Nephron (organoid): ENCODE data around the gene NHLH2.

Experiments
- H3K27ac Mint-ChIP-seq, 3 experiments: 2 replicates each; pipeline ENCODE4 v1.8.0; 2020; ENCODE audit warnings: mixed read lengths in 3 of 3, mild to moderate bottlenecking in 2 of 3, moderate library complexity in 1 of 3
- H3K27me3 Mint-ChIP-seq: 2 replicates; pipeline ENCODE4 v1.8.0; 2021; ENCODE audit warnings: low read depth, mild to moderate bottlenecking, moderate library complexity, mixed read lengths
- H3K36me3 Mint-ChIP-seq: 2 replicates; pipeline ENCODE4 v1.8.0; 2020; ENCODE audit warnings: low read depth, mixed read lengths
- H3K4me1 Mint-ChIP-seq: 2 replicates; pipeline ENCODE4 v1.8.0; 2020; ENCODE audit warnings: mixed read lengths
- H3K4me3 Mint-ChIP-seq, 3 experiments: 2 replicates each; pipeline ENCODE4 v1.8.0; 2020; ENCODE audit warnings: mild to moderate bottlenecking in 3 of 3, mixed read lengths in 3 of 3, moderate library complexity in 2 of 3
- H3K9me3 Mint-ChIP-seq: 2 replicates; pipeline ENCODE4 v1.8.0; 2020; ENCODE audit warnings: mixed read lengths
- CTCF ChIP-seq, 3 experiments: fragments of 200-600 bp; sonication (generic); IDR thresholded peaks; one replicate each; pipeline ENCODE4 v1.5.0; 2021; ENCODE audit warnings: antibody characterized with exemption in 3 of 3; ENCODE audit not compliant: unreplicated experiment in 3 of 3

NHLH2 gene

GRCh38 chr1:115842948-115843347 is 2.0 kb upstream of the NHLH2 start:
- Mint-ChIP-seq H3K9me3 (no peaks in the 10 kb centered on the region), H3K4me1 (peaks cover 4% of the 10 kb centered on the region), H3K36me3 (no peaks in the 10 kb centered on the region), H3K4me3 (no peak overlapping the region), H3K27ac (no peak overlapping the region), H3K27me3 (peaks cover 71% of the 10 kb centered on the region)
- TF ChIP-seq CTCF (IDR thresholded peaks at IDR 0.05; ENCODE audit: unreplicated experiment in 3 of 3), result no peak

- H3K4me3 Mint-ChIP-seq, result peak overlapping the region; percentile 64 to 86 (median 83)
- H3K27ac Mint-ChIP-seq, result no peak overlapping the region
- H3K9me3 Mint-ChIP-seq, result no peaks in the 10 kb centered on the region
- TF ChIP-seq CTCF (IDR thresholded peaks at IDR 0.05; ENCODE audit: unreplicated experiment in 3 of 3), result no peak
- peaks cover 4% of the 10 kb centered on the region for H3K4me1 Mint-ChIP-seq
- peaks cover 97% of the 10 kb centered on the region for H3K27me3 Mint-ChIP-seq
- H3K36me3 Mint-ChIP-seq, result no peaks in the 10 kb centered on the region
These were observed 1.2 kb downstream of the NHLH2 start for GRCh38 chr1:115839679-115840237.

GRCh38 chr1:115839029-115839678 is 1.8 kb downstream of the NHLH2 start:
- no peak for TF ChIP-seq CTCF (IDR thresholded peaks at IDR 0.05; ENCODE audit: unreplicated experiment in 3 of 3)
- Mint-ChIP-seq H3K9me3 (no peaks in the 10 kb centered on the region), H3K4me1 (peaks cover 4% of the 10 kb centered on the region), H3K27me3 (peaks cover 97% of the 10 kb centered on the region), H3K4me3 (peak overlapping the region; percentile 83 to 86 (median 83)), H3K36me3 (no peaks in the 10 kb centered on the region), H3K27ac (no peak overlapping the region)

DNA sequence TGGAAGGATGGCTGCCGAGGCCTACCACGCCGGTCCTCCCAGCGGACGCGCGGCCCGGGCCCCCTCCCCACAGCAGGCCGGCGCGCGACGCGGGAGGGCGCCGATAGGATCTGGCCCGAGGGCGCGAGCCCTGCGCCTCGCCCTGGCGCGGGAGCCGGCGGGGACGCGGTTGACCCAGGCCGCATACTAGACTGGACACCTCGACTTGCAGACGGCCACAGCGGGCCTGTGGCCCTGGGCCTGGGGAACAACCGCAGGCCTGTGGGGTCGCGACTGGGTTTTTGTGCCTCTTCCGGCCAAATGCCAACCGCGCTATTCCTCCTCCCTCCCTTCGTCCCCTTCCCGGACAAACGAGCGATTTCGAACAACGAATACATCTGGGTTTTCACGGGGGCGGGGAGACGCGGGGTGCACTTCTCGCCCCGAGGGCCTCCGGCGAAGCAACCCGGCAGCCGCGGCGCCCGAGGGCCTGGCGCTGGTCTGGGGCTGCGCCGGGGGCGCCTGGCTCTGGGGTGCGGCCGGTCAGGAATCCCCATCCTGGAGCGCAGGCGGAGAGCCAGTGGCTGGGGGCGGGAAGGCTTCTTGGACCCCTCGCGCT is 2.4 kb downstream of the NHLH2 start:
- no peaks in the 10 kb centered on the region for H3K9me3 Mint-ChIP-seq

GRCh38 chr1:115837740-115838421 is 3.0 kb downstream of the NHLH2 start:
- H3K27ac Mint-ChIP-seq, result no peak overlapping the region
- no peaks in the 10 kb centered on the region for H3K36me3 Mint-ChIP-seq
- H3K27me3 Mint-ChIP-seq, result peaks cover 99% of the 10 kb centered on the region
- H3K4me1 Mint-ChIP-seq, result peaks cover 4% of the 10 kb centered on the region
- H3K9me3 Mint-ChIP-seq, result no peaks in the 10 kb centered on the region
- peak overlapping the region; percentile 65 to 66 (median 66) for H3K4me3 Mint-ChIP-seq
- TF ChIP-seq CTCF (IDR thresholded peaks at IDR 0.05; ENCODE audit: unreplicated experiment in 3 of 3), result no peak

More for the DNA sequence above, 2.4 kb downstream of the NHLH2 start:
- Mint-ChIP-seq H3K27ac (no peak overlapping the region), H3K36me3 (no peaks in the 10 kb centered on the region), H3K27me3 (peaks cover 97% of the 10 kb centered on the region), H3K4me1 (peaks cover 4% of the 10 kb centered on the region), H3K4me3 (peak overlapping the region; percentile 83 to 86 (median 83))
- TF ChIP-seq CTCF (IDR thresholded peaks at IDR 0.05; ENCODE audit: unreplicated experiment in 3 of 3), result no peak
